IMR-90 (cell line): ENCODE data around the gene KIFAP3.

Experiments
- BHLHE40 ChIP-seq: fragments of 150-350 bp; IDR thresholded peaks from 2 replicates; pipeline ENCODE4 v1.6.1; 2016; ENCODE audit warnings: mild to moderate bottlenecking, low read depth, low read length
- CEBPB ChIP-seq: IDR thresholded peaks from 2 replicates; pipeline ENCODE4 v1.6.1; 2012; ENCODE audit warnings: low read depth, low read length, improper control_type of control experiment
- CTCF ChIP-seq: conservative IDR thresholded peaks from 2 replicates; pipeline ENCODE4 v1.5.1; 2012; ENCODE audit warnings: mild to moderate bottlenecking, low read depth, low read length, improper control_type of control experiment
- ELK1 ChIP-seq: fragments of 150-350 bp; IDR thresholded peaks from 2 replicates; pipeline ENCODE4 v1.6.1; 2016; ENCODE audit warnings: low read depth, mild to moderate bottlenecking, low read length, moderate library complexity, borderline replicate concordance
- FOS ChIP-seq: fragments of 150-350 bp; IDR thresholded peaks from 2 replicates; pipeline ENCODE4 v1.6.1; 2016; ENCODE audit warnings: low read depth, low read length
- MAZ ChIP-seq: IDR thresholded peaks from 2 replicates; pipeline ENCODE4 v1.6.1; 2012; ENCODE audit warnings: low read depth, mild to moderate bottlenecking, low read length, improper control_type of control experiment, moderate library complexity, borderline replicate concordance
- MXI1 ChIP-seq: IDR thresholded peaks from 2 replicates; pipeline ENCODE4 v1.6.1; 2012; ENCODE audit warnings: low read depth, mild to moderate bottlenecking, low read length, moderate library complexity, borderline replicate concordance
- NFE2L2 ChIP-seq: fragments of 150-350 bp; IDR thresholded peaks from 2 replicates; pipeline ENCODE4 v1.6.1; 2016; ENCODE audit warnings: low read depth, mild to moderate bottlenecking, low read length
- POLR2A ChIP-seq: IDR thresholded peaks from 2 replicates; pipeline ENCODE4 v1.6.1; 2012; ENCODE audit warnings: mild to moderate bottlenecking, low read depth, low read length
- RAD21 ChIP-seq: IDR thresholded peaks from 2 replicates; pipeline ENCODE4 v1.6.1; 2012; ENCODE audit warnings: low read length, improper control_type of control experiment
- RFX5 ChIP-seq: IDR thresholded peaks from 2 replicates; pipeline ENCODE4 v1.8.0; 2012; ENCODE audit warnings: low read depth, mild to moderate bottlenecking, low read length, moderate library complexity
- TF ChIP-seq, protein P1 (sequence below): fragments of 150-350 bp; IDR thresholded peaks from 2 replicates; pipeline ENCODE4 v1.6.1; 2017; ENCODE audit warnings: mild to moderate bottlenecking, antibody characterized with exemption, low read length, low read depth

- TF ChIP-seq POLR2A (peak; percentile 39; the same call in 1 of the 2 replicates), CTCF (peak; percentile 52), MXI1 (peak; percentile 47; the same call in 1 of the 2 replicates), MAZ (0 out of 2 replicates have a peak, but pooled peaks have one; percentile 46), RAD21 (peak; percentile 43), FOS (no peak), ELK1 (no peak), CEBPB (no peak), RFX5 (no peak; the same call in 1 of the 2 replicates), BHLHE40 (no peak), NFE2L2 (no peak)
- TF ChIP-seq, protein P1, sequence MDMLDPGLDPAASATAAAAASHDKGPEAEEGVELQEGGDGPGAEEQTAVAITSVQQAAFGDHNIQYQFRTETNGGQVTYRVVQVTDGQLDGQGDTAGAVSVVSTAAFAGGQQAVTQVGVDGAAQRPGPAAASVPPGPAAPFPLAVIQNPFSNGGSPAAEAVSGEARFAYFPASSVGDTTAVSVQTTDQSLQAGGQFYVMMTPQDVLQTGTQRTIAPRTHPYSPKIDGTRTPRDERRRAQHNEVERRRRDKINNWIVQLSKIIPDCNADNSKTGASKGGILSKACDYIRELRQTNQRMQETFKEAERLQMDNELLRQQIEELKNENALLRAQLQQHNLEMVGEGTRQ, result no peak
Measured at GRCh38 chr1:170074250-170075157, at the start of gene KIFAP3.
